Mucosa of stomach (tissue), 1 donor: ENCODE results near the gene KIAA0930.

Experiments used
- H3K27me3 ChIP-seq: one replicate; pipeline ENCODE4 v1.7.0; 2013; ENCODE audit warnings: mild to moderate bottlenecking, low read length; ENCODE audit not compliant: control insufficient read depth, insufficient read depth
- H3K36me3 ChIP-seq: one replicate; pipeline ENCODE4 v1.7.0; 2013; ENCODE audit warnings: low read length; ENCODE audit not compliant: control insufficient read depth, insufficient read depth
- H3K4me1 ChIP-seq: one replicate; pipeline ENCODE4 v1.7.0; 2013; ENCODE audit warnings: mild to moderate bottlenecking, low read length; ENCODE audit not compliant: control insufficient read depth, insufficient read depth
- H3K4me3 ChIP-seq: one replicate; pipeline ENCODE4 v1.7.0; 2013; ENCODE audit warnings: low read length
- H3K9ac ChIP-seq: one replicate; pipeline ENCODE4 v1.7.0; 2013; ENCODE audit warnings: mild to moderate bottlenecking, low read length, moderate library complexity
- H3K9me3 ChIP-seq: one replicate; pipeline ENCODE4 v1.7.0; 2013; ENCODE audit warnings: mild to moderate bottlenecking, low read length, moderate library complexity; ENCODE audit not compliant: control insufficient read depth
- donor health status: Pancreatic carcinoma.

The KIAA0930 gene

GRCh38 chr22:45144916-45145315 lies 95.8 kb downstream of the KIAA0930 start:
- Histone ChIP-seq H3K4me3 (no peak overlapping the region), H3K9me3 (no peaks in the 10 kb centered on the region), H3K27me3 (no peaks in the 10 kb centered on the region), H3K4me1 (no peaks in the 10 kb centered on the region), H3K36me3 (no peaks in the 10 kb centered on the region), H3K9ac (no peak overlapping the region)

- Histone ChIP-seq H3K4me3 (no peak overlapping the region), H3K4me1 (no peaks in the 10 kb centered on the region), H3K9me3 (no peaks in the 10 kb centered on the region), H3K36me3 (no peaks in the 10 kb centered on the region), H3K9ac (no peak overlapping the region), H3K27me3 (no peaks in the 10 kb centered on the region)
These were observed 98.3 kb downstream of the KIAA0930 start for GRCh38 chr22:45142376-45142775.
